Stimulated activated CD4-positive, alpha-beta T cell treated with anti-CD3 and anti-CD28 coated beads, TNF-alpha, amount 100 ng/mL, for 4 hours (primary cell): ENCODE data around the gene HCAR1.
"Not testable (repeated sequence)": the region's sequence is repeated elsewhere in the genome, so short reads cannot be mapped to it uniquely, and the experiment has no call there.

Source experiments
- DNase-seq, 3 experiments: peaks; one replicate each; pipeline ENCODE4 v3.0.0-alpha.2; 2020; ENCODE audit warnings: low read depth in 3 of 3

HCAR1 gene

DNA sequence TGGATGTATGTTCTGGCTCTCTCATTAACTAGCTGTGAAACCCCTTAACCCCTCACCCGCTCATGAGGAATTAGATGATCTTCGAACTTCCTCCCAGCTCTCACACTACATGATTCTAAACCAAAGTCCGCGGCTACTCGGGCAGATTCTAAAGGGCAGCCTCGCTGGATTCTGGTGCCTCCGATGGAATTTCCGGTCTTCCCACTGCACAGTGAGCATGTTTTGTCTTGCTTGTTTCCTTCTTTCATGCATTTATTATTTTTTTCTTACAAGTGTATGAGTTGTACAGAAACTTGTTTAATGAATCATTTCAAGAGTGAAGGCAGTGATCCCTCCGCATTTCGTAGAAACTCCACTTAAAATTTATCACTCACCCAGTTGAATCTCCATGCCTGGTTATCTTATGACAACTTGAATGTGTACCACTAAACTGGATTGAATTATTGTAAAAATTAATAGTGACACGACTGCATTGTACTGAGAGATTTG lies 9.5 kb downstream of the HCAR1 start:
- no peak for DNase-seq

DNA sequence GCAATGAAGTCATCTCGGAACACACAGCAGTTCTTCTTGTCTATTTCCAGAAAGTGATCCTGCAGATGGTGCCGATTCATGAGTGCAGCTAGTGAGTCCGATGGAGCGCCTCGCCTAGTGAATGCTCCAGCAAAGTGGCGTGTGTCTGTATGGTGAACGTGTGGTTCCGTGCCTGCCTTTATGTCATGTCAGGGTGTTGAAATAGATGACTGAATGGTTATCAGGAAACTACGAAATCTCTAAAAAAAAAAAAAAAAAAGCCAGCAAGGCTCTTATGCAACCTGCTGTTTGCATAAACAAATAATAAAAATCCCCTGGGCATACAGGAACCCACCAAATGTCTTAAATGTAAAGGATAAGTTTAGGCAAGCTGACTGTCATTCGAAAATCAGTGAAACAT lies 14.0 kb downstream of the HCAR1 start, which contains the start of gene HCAR3:
TSS of gene HCAR3 (minus strand) at position 154 of the 400 bp plus-strand sequence. CDS start at position 80, 74 bp downstream.
- DNase-seq, result not testable (repeated sequence)

DNA sequence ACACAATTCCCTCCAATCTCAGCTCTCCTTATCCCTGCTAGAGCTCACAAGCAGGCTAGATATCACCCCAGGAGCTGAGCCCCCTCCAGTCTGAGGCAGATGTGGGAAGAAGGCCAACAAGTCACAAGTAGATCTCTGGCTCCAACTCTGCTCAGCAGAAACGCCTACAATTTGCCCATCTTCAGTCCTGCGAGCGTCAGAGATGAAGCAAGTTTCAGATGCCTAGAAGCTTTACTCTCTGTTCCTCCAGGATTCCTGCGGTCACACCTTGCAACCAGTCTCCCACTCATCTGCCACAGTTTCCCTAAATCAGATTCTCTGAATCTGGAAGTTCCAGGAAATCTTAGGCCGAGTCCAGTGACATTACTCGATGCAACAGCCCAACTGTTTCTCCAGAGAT lies 15.4 kb downstream of the HCAR1 start:
- DNase-seq, result not testable (repeated sequence)

DNA sequence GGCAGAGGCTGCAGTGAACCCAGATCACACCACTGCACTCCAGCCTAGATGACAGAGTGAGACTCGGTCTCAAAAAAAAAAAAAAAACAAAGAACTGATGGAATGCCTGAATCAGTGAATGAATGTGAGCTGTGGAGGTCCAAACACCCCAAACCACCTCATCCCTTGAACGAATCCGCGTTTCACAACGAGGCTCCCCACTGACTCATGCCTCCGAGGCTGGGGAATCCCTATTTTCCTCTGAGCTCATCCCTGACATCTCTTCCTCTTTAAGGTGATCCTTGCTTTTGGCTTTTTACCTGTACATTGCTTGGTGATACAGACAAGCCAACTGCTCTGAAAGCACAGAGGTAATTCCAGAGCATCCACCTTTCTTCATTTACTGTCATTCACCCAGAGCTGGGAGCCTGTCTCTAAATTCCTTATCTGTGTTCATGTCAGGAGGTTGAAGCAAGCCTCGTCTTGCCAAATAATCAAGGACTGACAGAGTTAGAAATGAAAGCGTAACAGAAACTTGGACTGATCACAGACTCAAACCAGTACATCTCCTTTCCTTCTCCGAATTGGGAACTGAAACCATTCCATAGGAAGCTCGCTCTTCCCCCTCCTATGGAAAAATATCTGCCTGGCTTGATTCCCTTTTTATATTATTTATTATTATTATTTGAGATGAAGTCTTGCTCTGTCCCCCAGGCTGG lies 17.0 kb downstream of the HCAR1 start:
- not testable (repeated sequence) for DNase-seq

DNA sequence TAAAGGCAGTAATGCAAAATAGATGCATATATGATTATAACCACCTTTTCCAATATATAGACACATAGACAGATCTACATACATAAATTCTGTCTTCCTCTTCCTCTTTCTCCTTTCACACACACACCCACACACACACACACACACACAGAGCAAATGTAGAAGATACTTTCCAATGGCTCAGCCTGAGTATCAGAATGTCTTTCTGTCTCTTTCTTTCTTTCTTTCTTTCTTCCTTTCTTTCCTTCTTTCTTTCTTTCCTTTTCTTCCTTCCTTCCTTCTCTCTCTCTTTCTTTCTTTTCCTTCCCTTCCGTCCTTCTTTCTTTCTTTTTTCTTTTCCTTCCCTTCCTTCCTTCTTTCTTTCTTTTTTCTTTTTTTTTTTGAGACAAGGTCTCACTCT lies 19.4 kb downstream of the HCAR1 start:
- not testable (repeated sequence) for DNase-seq

DNA sequence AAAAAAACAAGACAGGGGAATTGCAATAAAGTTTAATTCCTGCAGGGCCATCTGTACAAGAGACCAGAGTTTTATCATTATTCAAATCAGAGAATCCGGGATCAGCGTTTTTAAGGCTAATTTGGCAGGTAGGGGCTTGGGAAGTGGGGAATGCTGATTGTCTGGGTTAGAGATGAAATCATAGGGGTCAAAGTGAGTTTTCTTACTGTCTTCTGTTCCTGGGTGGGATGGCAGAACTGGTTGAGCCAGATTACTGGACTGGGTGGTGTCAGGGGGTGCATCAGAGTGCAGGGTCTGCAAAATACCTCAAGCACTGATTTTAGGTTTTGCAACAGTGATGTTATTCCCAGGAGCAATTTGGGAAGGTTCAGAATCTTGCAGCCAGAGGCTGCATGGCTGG lies 20.3 kb downstream of the HCAR1 start:
- DNase-seq, result not testable (repeated sequence)

DNA sequence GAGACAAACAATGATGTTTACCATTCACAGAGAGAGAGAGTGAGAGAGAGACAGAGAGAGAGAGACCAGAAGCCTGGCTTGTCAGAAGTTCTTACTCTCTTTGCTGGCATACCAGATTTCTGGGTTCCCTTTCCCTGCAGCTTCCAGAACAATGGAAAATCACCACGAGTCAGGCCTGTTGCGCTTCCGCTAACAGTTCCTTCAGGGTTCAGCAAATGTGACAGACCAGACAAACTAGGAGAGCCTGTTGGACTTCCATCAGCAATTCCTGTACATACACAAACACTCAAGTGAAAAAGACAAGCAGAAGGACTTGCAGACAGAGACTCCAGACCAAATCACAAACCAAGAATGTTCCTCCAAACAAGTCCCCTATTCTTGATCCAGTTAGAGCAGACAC lies 21.4 kb downstream of the HCAR1 start:
- not testable (repeated sequence) for DNase-seq

DNA sequence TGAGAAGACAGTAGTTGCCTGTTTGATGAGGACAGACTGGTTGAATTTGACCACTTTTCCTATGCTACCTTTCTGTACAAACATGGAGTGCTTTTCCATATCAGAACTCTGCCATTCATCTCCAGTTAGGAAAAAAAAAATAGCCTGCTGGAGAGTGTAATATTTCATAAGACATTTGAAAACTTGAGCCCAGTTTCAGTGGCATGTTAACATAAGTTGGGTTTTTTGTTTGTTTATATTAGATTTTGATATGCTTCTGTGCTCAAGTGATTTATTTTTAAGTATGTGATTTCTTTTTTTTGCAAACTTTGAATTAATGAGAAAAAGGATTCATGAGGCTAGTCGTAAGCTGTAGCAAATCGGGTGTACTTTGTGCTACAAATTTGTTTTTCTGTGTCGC lies 26.8 kb downstream of the HCAR1 start:
- DNase-seq, result not testable (repeated sequence)

DNA sequence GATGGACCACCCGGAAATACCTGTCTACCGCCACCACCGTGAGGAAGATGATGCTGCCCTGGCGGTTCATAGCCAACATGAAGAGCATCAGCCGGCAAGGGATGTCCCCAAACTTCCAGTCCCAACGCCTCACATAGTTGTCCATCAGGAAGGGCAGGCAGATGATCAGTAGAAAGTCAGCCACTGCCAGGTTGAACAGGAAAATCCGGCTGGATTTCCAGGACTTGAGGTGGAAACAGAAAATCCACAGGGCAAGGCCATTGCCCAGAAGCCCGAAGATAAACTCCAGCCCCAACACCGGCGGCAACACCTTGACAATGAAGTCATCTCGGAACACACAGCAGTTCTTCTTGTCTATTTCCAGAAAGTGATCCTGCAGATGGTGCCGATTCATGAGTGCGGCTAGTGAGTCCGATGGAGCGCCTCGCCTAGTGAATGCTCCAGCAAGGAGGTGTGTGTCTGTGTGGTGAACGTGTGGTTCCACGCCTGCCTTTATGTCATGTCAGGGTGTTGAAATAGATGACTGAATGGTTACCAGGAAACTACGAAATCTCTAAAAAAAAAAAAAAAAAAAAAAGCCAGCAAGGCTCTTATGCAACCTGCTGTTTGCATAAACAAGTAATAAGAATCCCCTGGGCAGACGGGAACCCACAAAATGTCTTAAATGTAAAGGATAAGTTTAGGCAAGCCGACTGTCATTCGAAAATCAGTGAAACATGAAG lies 27.6 kb downstream of the HCAR1 start, which contains the start of gene HCAR2:
TSS of gene HCAR2 (minus strand) at position 468 of the 722 bp plus-strand sequence. CDS start at position 394, 74 bp downstream.
- DNase-seq, result not testable (repeated sequence)

DNA sequence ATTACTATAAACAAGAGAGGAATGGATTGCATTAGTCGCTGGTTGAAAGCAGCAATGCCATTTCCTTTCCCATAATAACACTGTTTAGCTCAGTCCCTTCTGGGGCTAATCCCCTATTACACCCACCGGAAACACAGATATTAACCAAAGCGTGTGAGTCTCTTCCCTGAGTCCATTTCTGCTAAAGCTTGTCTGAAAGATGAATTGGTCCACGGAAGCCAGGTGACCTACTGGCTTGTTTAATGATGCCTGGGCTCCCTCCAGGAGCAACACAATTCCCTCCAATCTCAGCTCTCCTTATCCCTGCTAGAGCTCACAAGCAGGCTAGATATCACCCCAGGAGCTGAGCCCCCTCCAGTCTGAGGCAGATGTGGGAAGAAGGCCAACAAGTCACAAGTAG lies 29.2 kb downstream of the HCAR1 start:
- not testable (repeated sequence) for DNase-seq

DNA sequence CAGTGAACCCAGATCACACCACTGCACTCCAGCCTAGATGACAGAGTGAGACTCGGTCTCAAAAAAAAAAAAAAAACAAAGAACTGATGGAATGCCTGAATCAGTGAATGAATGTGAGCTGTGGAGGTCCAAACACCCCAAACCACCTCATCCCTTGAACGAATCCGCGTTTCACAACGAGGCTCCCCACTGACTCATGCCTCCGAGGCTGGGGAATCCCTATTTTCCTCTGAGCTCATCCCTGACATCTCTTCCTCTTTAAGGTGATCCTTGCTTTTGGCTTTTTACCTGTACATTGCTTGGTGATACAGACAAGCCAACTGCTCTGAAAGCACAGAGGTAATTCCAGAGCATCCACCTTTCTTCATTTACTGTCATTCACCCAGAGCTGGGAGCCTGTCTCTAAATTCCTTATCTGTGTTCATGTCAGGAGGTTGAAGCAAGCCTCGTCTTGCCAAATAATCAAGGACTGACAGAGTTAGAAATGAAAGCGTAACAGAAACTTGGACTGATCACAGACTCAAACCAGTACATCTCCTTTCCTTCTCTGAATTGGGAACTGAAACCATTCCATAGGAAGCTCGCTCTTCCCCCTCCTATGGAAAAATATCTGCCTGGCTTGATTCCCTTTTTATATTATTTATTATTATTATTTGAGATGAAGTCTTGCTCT lies 30.5 kb downstream of the HCAR1 start:
- DNase-seq, result not testable (repeated sequence)

DNA sequence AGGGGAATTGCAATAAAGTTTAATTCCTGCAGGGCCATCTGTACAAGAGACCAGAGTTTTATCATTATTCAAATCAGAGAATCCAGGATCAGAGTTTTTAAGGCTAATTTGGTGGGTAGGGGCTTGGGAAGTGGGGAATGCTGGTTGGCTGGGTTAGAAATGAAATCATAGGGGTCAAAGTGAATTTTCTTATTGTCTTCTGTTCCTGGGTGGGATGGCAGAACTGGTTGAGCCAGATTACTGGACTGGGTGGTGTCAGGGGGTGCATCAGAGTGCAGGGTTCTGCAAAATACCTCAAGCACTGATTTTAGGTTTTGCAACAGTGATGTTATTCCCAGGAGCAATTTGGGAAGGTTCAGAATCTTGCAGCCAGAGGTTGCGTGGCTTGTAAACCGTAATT lies 33.7 kb downstream of the HCAR1 start:
- DNase-seq, result not testable (repeated sequence)

DNA sequence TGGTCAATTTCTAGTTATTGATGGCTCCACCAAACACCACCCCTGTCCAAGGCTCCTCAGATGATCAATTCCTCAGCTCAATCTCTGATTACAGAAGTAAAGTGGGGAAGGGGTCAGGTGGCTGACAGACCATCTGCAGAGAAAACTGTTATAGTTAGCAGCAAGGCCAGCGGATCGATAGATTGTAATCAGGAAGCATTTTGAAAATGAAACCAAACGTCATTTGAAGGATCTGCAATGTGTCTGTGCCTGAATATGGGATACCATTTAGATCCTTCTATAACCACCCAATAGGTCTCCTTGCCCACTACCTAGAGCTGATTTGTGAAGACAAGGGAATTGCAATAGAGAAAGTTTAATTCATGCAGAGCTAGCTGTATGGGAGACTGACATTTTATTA lies 39.1 kb downstream of the HCAR1 start:
- DNase-seq, result no peak

DNA sequence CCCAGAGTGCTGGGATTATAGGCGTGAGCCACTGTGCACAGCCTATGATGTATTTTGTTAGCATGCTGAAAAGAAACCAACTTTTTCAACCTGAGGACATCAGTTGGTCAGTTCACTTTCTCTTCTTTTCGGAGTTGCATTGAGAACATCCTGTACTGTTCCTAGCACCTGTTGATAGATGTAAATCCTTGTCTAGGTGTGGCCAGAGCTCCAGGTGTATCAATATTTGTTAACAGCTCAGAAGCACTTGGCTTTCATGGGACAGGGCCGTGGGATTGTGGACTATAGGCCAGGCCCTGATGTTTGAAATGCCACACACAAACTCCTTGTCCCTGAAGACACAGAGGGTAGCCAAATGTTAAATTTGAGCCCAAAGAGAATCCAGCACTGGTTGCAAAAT lies 42.4 kb downstream of the HCAR1 start:
- DNase-seq, result no peak

DNA sequence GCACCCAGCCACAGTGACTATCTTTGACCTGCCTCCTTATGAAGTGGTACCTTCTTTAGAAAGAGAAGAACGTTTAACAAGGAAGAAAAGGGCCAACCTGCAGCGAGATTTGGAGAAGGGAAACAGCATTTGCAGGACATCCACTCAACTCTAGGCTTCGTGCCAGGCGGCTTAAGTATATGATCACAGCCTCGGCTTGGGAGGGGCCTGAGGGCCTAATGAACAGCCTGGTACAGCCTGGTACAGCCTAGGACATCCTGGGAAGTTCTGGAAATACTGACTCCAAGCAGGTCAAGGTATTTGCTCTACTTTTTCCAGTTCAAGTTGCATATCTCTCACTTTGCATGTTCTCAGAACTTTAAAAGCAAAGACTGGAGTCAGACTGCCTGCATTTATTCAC lies 43.6 kb downstream of the HCAR1 start:
- no peak for DNase-seq

DNA sequence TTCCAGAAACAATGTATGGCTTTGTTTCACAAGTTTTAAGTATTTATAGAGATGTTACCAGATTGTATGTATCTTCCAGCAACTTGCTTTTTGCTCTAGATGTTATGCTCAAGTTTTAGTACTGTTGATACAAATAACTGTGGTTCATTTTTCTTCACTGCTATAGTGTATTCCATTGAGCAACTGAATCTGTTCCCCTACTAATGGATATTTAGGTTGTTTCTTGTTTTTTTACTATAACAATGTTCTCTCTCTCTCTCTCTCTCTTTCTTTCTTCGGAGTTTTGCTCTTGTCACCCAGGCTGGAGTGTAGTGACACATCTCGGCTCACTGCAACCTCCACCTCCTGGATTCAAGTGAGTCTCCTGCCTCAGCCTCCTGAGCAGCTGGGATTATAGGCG lies 44.1 kb downstream of the HCAR1 start:
- no peak for DNase-seq

DNA sequence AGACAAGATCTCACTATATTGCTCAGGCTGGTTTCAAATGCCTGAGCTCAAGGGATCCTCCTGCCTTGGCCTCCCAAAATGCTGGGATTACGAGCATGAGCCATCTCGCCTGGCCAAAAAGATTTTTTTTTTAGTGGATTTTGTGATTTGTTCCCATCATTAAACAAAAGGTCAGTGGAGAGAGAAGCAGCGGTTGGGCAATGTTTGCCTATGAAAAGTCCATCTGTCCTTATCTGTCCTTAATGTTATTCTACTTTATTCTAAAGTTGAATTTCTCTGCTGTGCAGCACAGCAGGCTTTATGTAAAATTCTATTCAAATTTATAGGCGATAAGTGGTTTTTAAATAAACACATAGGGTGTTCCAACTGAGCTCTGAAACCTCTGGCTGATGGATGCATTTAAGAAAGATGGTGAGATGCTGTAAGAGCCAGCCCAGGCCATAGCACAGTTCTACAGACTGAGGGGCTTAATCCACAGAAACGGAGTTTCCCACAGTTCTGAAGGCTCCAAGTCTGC lies 46.3 kb downstream of the HCAR1 start:
- DNase-seq, result no peak

DNA sequence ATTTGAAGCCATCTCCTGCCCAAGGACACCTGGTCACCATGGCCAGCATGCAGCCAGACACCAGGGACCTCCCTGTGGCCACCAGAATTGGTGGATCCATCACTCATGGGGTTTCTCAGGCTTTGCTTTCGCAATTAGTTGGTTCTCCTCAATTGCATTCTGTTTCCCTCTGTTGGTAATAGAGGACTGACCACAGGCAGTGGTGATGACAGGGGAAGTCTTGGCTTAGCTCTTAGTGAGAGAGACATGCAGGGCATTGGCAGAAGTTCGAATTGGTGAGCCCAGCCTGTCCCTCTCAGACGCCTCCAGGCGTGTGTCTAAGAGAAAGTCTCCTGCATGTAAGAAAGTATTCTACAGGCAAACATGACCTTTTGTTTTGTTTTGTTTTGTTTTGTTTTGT lies 48.8 kb downstream of the HCAR1 start:
- DNase-seq, result no peak

DNA sequence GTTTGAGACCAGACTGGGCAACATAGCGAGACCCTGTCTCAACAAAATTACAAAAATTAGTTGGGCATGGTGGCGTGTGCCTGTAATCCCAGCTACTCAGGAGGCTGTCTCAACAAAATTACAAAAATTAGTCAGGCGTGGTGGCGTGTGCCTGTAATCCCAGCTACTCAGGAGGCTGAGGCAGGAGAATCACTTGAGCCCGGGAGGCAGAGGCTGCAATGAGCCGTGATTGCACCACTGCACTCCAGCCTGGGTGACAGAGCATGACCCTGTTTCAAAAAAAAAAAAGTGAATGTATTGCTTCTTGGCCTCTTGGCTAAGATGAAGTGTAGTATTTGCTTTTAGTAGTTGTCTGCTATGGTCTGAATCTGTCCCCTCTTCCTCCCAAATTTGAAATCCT lies 49.7 kb downstream of the HCAR1 start:
- DNase-seq, result not testable (repeated sequence)

DNA sequence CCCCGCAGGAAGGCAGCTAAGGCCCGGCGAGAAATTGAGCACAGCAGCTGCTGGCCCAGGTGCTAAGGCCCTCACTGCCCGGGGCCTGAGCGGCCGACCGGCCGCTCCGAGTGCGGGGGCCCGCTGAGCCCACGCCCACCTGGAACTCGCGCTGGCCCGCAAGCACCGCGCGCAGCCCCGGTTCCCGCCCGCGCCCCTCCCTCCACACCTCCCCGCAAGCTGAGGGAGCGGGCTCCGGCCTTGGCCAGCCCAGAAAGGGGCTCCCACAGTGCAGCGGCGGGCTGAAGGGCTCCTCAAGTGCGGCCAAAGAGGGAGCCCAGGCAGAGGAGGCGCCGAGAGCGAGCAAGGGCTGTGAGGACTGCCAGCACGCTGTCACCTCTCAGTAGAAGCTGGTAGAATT lies 53.9 kb downstream of the HCAR1 start:
- not testable (repeated sequence) for DNase-seq
